ENCODE data around the gene IGSF21.

The IGSF21 gene

DNA sequence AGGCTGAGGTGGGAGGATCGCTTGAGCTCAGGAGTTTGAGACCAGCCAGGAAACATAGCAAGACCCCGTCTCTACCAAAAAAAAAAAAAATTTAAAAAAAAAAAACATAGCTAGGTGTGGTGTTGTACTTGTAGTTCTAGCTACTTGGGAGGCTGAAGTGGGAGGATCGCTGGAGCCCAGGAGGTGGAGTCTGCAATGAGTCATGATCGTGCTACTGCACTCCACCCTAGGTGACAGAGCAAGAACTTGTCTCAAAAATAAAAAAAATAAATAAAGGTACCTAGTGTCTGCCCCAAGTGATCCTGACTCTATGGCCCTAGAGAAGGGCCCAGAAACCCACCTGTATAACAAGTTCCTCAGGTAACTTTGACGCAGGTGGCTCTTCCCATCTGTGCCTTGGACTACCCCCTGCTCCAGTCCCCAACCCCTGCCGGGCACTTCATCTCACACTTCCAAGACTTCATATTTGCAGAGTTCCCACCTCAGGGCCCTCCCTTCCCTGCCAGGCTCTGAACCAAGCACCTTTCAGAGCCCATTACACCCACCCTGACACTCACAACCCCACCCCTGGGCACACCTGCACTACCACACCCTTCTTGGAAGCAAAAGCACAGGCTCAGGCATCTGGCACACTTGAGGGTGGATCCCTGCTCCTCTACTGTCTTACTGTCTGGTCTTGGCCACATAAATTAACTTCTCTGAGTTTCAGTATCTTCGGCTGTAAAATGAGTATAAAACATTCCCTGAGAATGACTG is 292.9 kb downstream of the IGSF21 start:
- Histone ChIP-seq H3K4me3 (ENCODE audit: insufficient read length, low read depth) (no peak overlapping the region), H3K4me1 (ENCODE audit: insufficient read depth, insufficient read length) (no peaks in the 10 kb centered on the region), H3K9ac (ENCODE audit: insufficient read length, low read depth) (no peak overlapping the region), H3K9me3 (ENCODE audit: insufficient read depth, low read length) (peaks cover 11% of the 10 kb centered on the region; the same call in 1 of the 2 replicates), H3K27me3 (ENCODE audit: insufficient read depth, insufficient read length) (no peaks in the 10 kb centered on the region), H3K36me3 (ENCODE audit: insufficient read depth, insufficient read length, low read length) (no peaks in the 10 kb centered on the region)
- DNase-seq (ENCODE audit: low read depth, low spot score): no peak
- TF ChIP-seq YY1 (IDR thresholded peaks at IDR 0.05; ENCODE audit: insufficient read depth, insufficient read length) (no peak), ZNF274 (IDR thresholded peaks at IDR 0.05; ENCODE audit: low read depth, low read length) (no peak)

- peaks cover 11% of the 10 kb centered on the region; the same call in 1 of the 2 replicates for H3K9me3 ChIP-seq (ENCODE audit: insufficient read depth, low read length)
- no peak for DNase-seq (ENCODE audit: low read depth, low spot score)
- no peaks in the 10 kb centered on the region for H3K27me3 ChIP-seq (ENCODE audit: insufficient read depth, insufficient read length)
- no peaks in the 10 kb centered on the region for H3K4me1 ChIP-seq (ENCODE audit: insufficient read depth, insufficient read length)
- H3K9ac ChIP-seq (ENCODE audit: insufficient read length, low read depth): no peak overlapping the region
- no peaks in the 10 kb centered on the region for H3K36me3 ChIP-seq (ENCODE audit: insufficient read depth, insufficient read length, low read length)
- no peak overlapping the region for H3K4me3 ChIP-seq (ENCODE audit: insufficient read length, low read depth)
- TF ChIP-seq SUZ12 (IDR thresholded peaks at IDR 0.05; ENCODE audit: extremely low read depth, insufficient read depth, insufficient read length) (no peak), YY1 (IDR thresholded peaks at IDR 0.05; ENCODE audit: insufficient read depth, insufficient read length) (no peak), ZNF274 (IDR thresholded peaks at IDR 0.05; ENCODE audit: low read depth, low read length) (no peak)
These were observed 294.3 kb downstream of the IGSF21 start for GRCh38 chr1:18401921-18402320.

DNA sequence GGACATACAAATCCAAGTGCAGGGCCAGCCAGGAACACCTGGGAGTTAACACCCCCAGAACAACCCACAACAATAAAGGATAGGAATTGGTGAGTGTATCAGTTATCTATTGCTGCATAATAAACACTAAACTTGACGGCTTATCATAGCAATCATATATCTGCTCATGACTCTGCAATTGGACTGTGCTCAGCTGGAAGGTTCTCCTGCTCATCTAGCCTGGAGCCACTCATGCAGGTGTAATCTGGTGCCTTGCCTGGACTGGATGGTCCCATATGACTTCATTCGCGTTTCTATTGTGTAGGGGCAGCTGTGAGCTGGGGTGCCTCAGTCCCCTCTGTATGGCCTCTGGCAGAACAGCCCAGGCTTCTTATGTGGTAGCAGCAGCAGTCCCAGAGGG is 296.9 kb downstream of the IGSF21 start:
- Histone ChIP-seq H3K9ac (ENCODE audit: insufficient read length, low read depth) (no peak overlapping the region), H3K4me3 (ENCODE audit: insufficient read length, low read depth) (no peak overlapping the region), H3K36me3 (ENCODE audit: insufficient read depth, insufficient read length, low read length) (no peaks in the 10 kb centered on the region), H3K27me3 (ENCODE audit: insufficient read depth, insufficient read length) (no peaks in the 10 kb centered on the region), H3K9me3 (ENCODE audit: insufficient read depth, low read length) (peaks cover 11% of the 10 kb centered on the region; the same call in 1 of the 2 replicates), H3K4me1 (ENCODE audit: insufficient read depth, insufficient read length) (no peaks in the 10 kb centered on the region)
- no peak for DNase-seq (ENCODE audit: low read depth, low spot score)
- TF ChIP-seq ZNF274 (IDR thresholded peaks at IDR 0.05; ENCODE audit: low read depth, low read length) (no peak), YY1 (IDR thresholded peaks at IDR 0.05; ENCODE audit: insufficient read depth, insufficient read length) (no peak), SUZ12 (IDR thresholded peaks at IDR 0.05; ENCODE audit: extremely low read depth, insufficient read depth, insufficient read length) (no peak)

DNA sequence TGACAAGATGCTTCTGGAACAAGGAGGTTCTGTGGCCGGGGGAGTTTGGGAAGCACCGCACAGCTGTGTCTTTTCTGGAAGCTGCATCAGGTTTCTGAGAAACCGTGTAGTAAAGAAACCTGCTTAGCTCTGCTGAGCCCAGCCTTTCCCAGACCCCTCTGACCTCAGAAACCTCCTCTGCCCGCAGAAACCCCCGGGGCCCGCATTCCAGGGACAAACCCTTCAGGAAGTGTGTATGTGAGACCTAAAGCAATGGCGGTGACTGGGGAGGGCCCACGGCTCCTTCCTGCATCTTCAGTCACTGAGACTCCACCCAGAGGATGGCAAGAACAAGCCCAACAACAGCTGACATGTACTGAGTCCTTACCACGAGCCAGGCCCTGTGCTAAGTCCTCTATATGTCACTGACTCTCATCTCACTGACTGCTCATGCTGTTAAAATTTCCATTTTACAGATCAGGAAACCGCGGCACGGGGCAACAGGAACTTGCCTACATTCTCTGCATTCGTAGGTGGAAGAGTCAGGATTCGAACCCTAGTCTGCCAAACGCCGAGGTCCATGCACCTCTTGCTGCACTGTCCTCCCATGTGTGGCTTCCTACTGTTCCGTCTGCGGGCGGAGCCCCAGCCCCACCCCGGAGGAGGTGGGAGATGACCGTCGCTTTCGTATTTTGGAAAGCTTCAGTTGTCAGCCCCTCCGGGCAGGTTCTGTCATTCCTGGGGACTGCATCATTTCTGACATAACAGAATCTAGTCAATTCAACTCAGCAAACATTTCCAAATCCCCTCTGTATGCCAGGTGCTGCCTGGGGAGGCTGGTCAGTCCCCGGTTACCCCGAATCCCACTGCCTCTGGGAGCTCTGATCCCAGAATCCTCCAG is 299.8 kb downstream of the IGSF21 start:
- no peak overlapping the region for H3K4me3 ChIP-seq (ENCODE audit: insufficient read length, low read depth)
- no peak for DNase-seq (ENCODE audit: low read depth, low spot score)
- TF ChIP-seq SUZ12 (IDR thresholded peaks at IDR 0.05; ENCODE audit: extremely low read depth, insufficient read depth, insufficient read length) (no peak), YY1 (IDR thresholded peaks at IDR 0.05; ENCODE audit: insufficient read depth, insufficient read length) (no peak), ZNF274 (IDR thresholded peaks at IDR 0.05; ENCODE audit: low read depth, low read length) (no peak)
- no peaks in the 10 kb centered on the region for H3K36me3 ChIP-seq (ENCODE audit: insufficient read depth, insufficient read length, low read length)
- peaks cover 5% of the 10 kb centered on the region for H3K4me1 ChIP-seq (ENCODE audit: insufficient read depth, insufficient read length)
- H3K9me3 ChIP-seq (ENCODE audit: insufficient read depth, low read length): peaks cover 31% of the 10 kb centered on the region
- H3K27me3 ChIP-seq (ENCODE audit: insufficient read depth, insufficient read length): no peaks in the 10 kb centered on the region
- H3K9ac ChIP-seq (ENCODE audit: insufficient read length, low read depth): no peak overlapping the region

GRCh38 chr1:18408656-18409370 is 301.2 kb downstream of the IGSF21 start:
- no peak for DNase-seq (ENCODE audit: low read depth, low spot score)
- Histone ChIP-seq H3K4me3 (ENCODE audit: insufficient read length, low read depth) (no peak overlapping the region), H3K36me3 (ENCODE audit: insufficient read depth, insufficient read length, low read length) (no peaks in the 10 kb centered on the region), H3K9ac (ENCODE audit: insufficient read length, low read depth) (peak overlapping the region; percentile 8), H3K27me3 (ENCODE audit: insufficient read depth, insufficient read length) (no peaks in the 10 kb centered on the region), H3K4me1 (ENCODE audit: insufficient read depth, insufficient read length) (peaks cover 5% of the 10 kb centered on the region), H3K9me3 (ENCODE audit: insufficient read depth, low read length) (peaks cover 39% of the 10 kb centered on the region)
- TF ChIP-seq ZNF274 (IDR thresholded peaks at IDR 0.05; ENCODE audit: low read depth, low read length) (no peak), SUZ12 (IDR thresholded peaks at IDR 0.05; ENCODE audit: extremely low read depth, insufficient read depth, insufficient read length) (no peak), YY1 (IDR thresholded peaks at IDR 0.05; ENCODE audit: insufficient read depth, insufficient read length) (no peak)

- DNase-seq (ENCODE audit: low read depth, low spot score): no peak
- Histone ChIP-seq H3K36me3 (ENCODE audit: insufficient read depth, insufficient read length, low read length) (no peaks in the 10 kb centered on the region), H3K9ac (ENCODE audit: insufficient read length, low read depth) (no peak overlapping the region), H3K9me3 (ENCODE audit: insufficient read depth, low read length) (peaks cover 32% of the 10 kb centered on the region), H3K4me3 (ENCODE audit: insufficient read length, low read depth) (no peak overlapping the region), H3K27me3 (ENCODE audit: insufficient read depth, insufficient read length) (no peaks in the 10 kb centered on the region), H3K4me1 (ENCODE audit: insufficient read depth, insufficient read length) (peaks cover 5% of the 10 kb centered on the region)
- TF ChIP-seq ZNF274 (IDR thresholded peaks at IDR 0.05; ENCODE audit: low read depth, low read length): no peak
- no peak for TF ChIP-seq SUZ12 (IDR thresholded peaks at IDR 0.05; ENCODE audit: extremely low read depth, insufficient read depth, insufficient read length)
These were observed 302.1 kb downstream of the IGSF21 start for GRCh38 chr1:18409609-18410237.
